Astrocyte (in vitro differentiated cells and primary cell): ENCODE data around the gene TNRC6C. TPM values are rescaled to one million over a fixed set of nuclear protein-coding genes. Genes with fewer than 3 reads are reported as not detected.
A peak's percentile ranks its signal among the peaks of the same experiment; 100 is the strongest.

Experiments
- DNase-seq: peaks from one replicate; pipeline ENCODE4 v3.0.0-alpha.2; 2010; ENCODE audit warnings: low read depth
- FAIRE-seq: peaks from 2 replicates; lab custom pipeline; 2011; peaks lifted over from hg19 to GRCh38; lab: Jason Lieb, UNC
- H2AFZ ChIP-seq: 2 replicates; pipeline ENCODE4 v1.6.0; 2012; ENCODE audit warnings: low read depth, low read length, inconsistent platforms
- H3K27ac ChIP-seq: 2 replicates; pipeline ENCODE4 v1.5.1; 2011; ENCODE audit warnings: low read depth, low read length, inconsistent platforms
- H3K27me3 ChIP-seq: 2 replicates; pipeline ENCODE4 v1.6.0; 2011; ENCODE audit warnings: low read length, inconsistent platforms; ENCODE audit not compliant: insufficient read depth
- H3K36me3 ChIP-seq: 2 replicates; pipeline ENCODE4 v1.5.1; 2011; ENCODE audit warnings: low read length, inconsistent platforms; ENCODE audit not compliant: insufficient read depth
- H3K4me1 ChIP-seq: 2 replicates; pipeline ENCODE4 v1.5.1; 2011; ENCODE audit warnings: low read length, inconsistent platforms; ENCODE audit not compliant: insufficient read depth
- H3K4me2 ChIP-seq: 2 replicates; pipeline ENCODE4 v1.6.0; 2012; ENCODE audit warnings: low read length, inconsistent platforms
- H3K4me3 ChIP-seq: 2 replicates; pipeline ENCODE4 v1.5.1; 2011; ENCODE audit warnings: low read depth, mild to moderate bottlenecking, low read length, inconsistent platforms; ENCODE audit not compliant: insufficient read depth
- H3K79me2 ChIP-seq: 2 replicates; pipeline ENCODE4 v1.6.0; 2012; ENCODE audit warnings: mild to moderate bottlenecking, low read length, inconsistent platforms; ENCODE audit not compliant: insufficient read depth
- H3K9ac ChIP-seq: 2 replicates; pipeline ENCODE4 v1.6.0; 2012; ENCODE audit warnings: mild to moderate bottlenecking, low read length, inconsistent platforms
- H3K9me3 ChIP-seq: 2 replicates; pipeline ENCODE4 v1.5.1; 2012; ENCODE audit warnings: low read depth, mild to moderate bottlenecking, low read length, inconsistent platforms; ENCODE audit not compliant: insufficient read depth
- H4K20me1 ChIP-seq: 2 replicates; pipeline ENCODE4 v1.6.0; 2012; ENCODE audit warnings: low read length, inconsistent platforms; ENCODE audit not compliant: insufficient read depth
- H3K27ac Mint-ChIP-seq: one replicate; pipeline ENCODE4 v1.8.0; 2021; ENCODE audit warnings: mild to moderate bottlenecking, mixed read lengths; ENCODE audit not compliant: unreplicated experiment
- H3K27me3 Mint-ChIP-seq: one replicate; pipeline ENCODE4 v1.8.0; 2021; ENCODE audit warnings: low read depth, mixed read lengths; ENCODE audit not compliant: unreplicated experiment
- H3K36me3 Mint-ChIP-seq: one replicate; pipeline ENCODE4 v1.8.0; 2021; ENCODE audit warnings: low read depth, mixed read lengths; ENCODE audit not compliant: unreplicated experiment
- H3K4me1 Mint-ChIP-seq: one replicate; pipeline ENCODE4 v1.8.0; 2021; ENCODE audit warnings: low read depth, mixed read lengths; ENCODE audit not compliant: unreplicated experiment
- H3K4me3 Mint-ChIP-seq: one replicate; pipeline ENCODE4 v1.8.0; 2021; ENCODE audit warnings: mild to moderate bottlenecking, moderate library complexity, mixed read lengths; ENCODE audit not compliant: unreplicated experiment
- H3K9me3 Mint-ChIP-seq: one replicate; pipeline ENCODE4 v1.8.0; 2021; ENCODE audit warnings: mild to moderate bottlenecking, mixed read lengths; ENCODE audit not compliant: unreplicated experiment
- EZH2 ChIP-seq: IDR thresholded peaks from 2 replicates; pipeline ENCODE4 v1.6.1; 2012; ENCODE audit warnings: mild to moderate bottlenecking, low read length, inconsistent platforms; ENCODE audit not compliant: insufficient read depth
- total RNA-seq: library from RNA; stranded (reverse); gene quantifications from 2 replicates; pipeline ENCODE4 v1.2.1, GENCODE V29; 2021
- TF ChIP-seq, protein P1 (sequence below): IDR thresholded peaks from 2 replicates; pipeline ENCODE4 v1.5.1; 2011; ENCODE audit warnings: low read depth, mild to moderate bottlenecking, inconsistent platforms, low read length, moderate library complexity; ENCODE audit not compliant: insufficient read depth

The TNRC6C gene
- total RNA-seq, 1 donor from 2014 or later, result 7.3 TPM

- Histone ChIP-seq H3K27ac (no peak overlapping the region), H3K4me1 (peaks cover 16% of the 10 kb centered on the region), H3K79me2 (peaks cover 19% of the 10 kb centered on the region), H3K9ac (no peak overlapping the region), H3K36me3 (no peaks in the 10 kb centered on the region), H4K20me1 (peaks cover 5% of the 10 kb centered on the region), H2AFZ (no peak overlapping the region), H3K4me2 (no peak overlapping the region), H3K27me3 (no peaks in the 10 kb centered on the region), H3K9me3 (no peaks in the 10 kb centered on the region), H3K4me3 (no peak overlapping the region)
- FAIRE-seq (no peak), DNase-seq (no peak)
- no peaks in the 10 kb centered on the region for H3K36me3 Mint-ChIP-seq
- H3K4me1 Mint-ChIP-seq, result peaks cover 13% of the 10 kb centered on the region
- no peaks in the 10 kb centered on the region for H3K9me3 Mint-ChIP-seq
- no peak overlapping the region for H3K4me3 Mint-ChIP-seq
- no peak overlapping the region for H3K27ac Mint-ChIP-seq
- no peak for TF ChIP-seq EZH2
- TF ChIP-seq, protein P1, sequence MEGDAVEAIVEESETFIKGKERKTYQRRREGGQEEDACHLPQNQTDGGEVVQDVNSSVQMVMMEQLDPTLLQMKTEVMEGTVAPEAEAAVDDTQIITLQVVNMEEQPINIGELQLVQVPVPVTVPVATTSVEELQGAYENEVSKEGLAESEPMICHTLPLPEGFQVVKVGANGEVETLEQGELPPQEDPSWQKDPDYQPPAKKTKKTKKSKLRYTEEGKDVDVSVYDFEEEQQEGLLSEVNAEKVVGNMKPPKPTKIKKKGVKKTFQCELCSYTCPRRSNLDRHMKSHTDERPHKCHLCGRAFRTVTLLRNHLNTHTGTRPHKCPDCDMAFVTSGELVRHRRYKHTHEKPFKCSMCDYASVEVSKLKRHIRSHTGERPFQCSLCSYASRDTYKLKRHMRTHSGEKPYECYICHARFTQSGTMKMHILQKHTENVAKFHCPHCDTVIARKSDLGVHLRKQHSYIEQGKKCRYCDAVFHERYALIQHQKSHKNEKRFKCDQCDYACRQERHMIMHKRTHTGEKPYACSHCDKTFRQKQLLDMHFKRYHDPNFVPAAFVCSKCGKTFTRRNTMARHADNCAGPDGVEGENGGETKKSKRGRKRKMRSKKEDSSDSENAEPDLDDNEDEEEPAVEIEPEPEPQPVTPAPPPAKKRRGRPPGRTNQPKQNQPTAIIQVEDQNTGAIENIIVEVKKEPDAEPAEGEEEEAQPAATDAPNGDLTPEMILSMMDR, result no peak
- H3K27me3 Mint-ChIP-seq, result no peaks in the 10 kb centered on the region
Observed at GRCh38 chr17:77996256-77996655, 37.8 kb downstream of the TNRC6C start.

DNA sequence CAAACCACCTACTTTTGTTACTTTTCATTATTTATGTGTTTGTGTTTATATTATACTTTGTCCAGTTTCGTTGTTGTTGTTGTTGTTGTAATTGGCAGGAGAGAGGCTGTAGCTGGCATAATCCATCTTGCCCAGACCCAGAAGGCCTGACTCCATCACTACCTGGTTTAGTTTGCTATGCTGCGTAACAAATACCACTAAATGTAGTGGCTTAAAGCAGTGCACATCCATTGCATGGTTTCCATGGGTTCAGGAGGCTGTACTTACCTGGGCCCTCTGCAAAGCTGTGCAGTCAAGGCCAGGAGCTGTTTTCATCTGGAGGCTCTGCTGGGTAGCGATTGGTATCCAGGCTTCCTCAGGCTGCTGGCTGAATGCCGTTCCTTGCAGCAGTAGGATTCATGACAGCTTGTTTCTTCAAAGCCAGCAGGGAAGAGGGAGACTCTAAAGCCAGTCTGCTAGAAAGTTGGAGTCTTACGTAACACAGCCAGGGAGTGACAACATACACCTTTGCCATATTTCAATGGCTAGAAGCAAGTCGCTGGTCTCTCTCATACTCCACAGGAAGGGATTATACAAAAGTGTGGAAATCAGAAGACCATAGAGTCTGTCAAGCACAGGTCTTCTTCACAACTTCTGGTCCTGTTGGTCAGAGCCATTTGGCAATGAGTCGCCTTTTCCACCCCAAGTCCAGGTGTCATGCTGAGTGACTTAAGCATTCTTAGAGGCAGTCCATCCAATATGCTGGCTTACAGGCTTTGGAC lies 41.1 kb downstream of the TNRC6C start:
- Histone ChIP-seq H3K27ac (peak overlapping the region; percentile 54), H3K4me1 (peaks cover 18% of the 10 kb centered on the region), H2AFZ (no peak overlapping the region), H3K36me3 (no peaks in the 10 kb centered on the region), H3K9ac (no peak overlapping the region), H3K9me3 (no peaks in the 10 kb centered on the region), H4K20me1 (peaks cover 5% of the 10 kb centered on the region), H3K4me2 (peak overlapping the region; percentile 68), H3K4me3 (no peak overlapping the region), H3K27me3 (no peaks in the 10 kb centered on the region), H3K79me2 (peaks cover 21% of the 10 kb centered on the region)
- FAIRE-seq, result no peak
- peak; percentile 53 for DNase-seq
- H3K4me1 Mint-ChIP-seq, result peaks cover 14% of the 10 kb centered on the region
- no peaks in the 10 kb centered on the region for H3K9me3 Mint-ChIP-seq
- H3K27ac Mint-ChIP-seq, result no peak overlapping the region
- no peak overlapping the region for H3K4me3 Mint-ChIP-seq
- H3K27me3 Mint-ChIP-seq, result no peaks in the 10 kb centered on the region
- TF ChIP-seq, protein P1, result no peak
- TF ChIP-seq EZH2, result no peak
- H3K36me3 Mint-ChIP-seq, result no peaks in the 10 kb centered on the region

DNA sequence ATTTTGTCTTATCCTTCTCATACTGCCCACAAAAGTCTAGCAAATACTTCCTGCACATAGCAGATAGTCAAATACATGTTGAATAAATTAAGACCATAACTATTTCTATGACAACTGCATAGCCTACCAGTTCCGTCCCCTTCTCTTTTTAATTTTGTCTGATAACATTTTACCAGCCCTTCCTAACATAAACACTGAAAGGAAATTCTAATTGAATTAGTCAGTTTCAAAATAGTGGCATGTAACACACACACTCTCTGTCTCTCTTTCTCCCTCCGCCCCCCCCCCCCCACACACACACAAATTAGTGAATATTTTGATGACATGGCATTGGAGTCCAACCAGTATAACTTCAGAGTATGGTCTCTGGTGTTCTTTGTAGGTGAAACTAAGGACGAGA lies 41.8 kb downstream of the TNRC6C start:
- peak overlapping the region; percentile 68 for H3K4me2 ChIP-seq
- no peak for FAIRE-seq

More for the DNA sequence above, 41.8 kb downstream of the TNRC6C start:
- H3K4me3 ChIP-seq, result no peak overlapping the region
- H3K36me3 Mint-ChIP-seq, result no peaks in the 10 kb centered on the region
- H3K79me2 ChIP-seq, result peaks cover 21% of the 10 kb centered on the region
- no peaks in the 10 kb centered on the region for H3K27me3 Mint-ChIP-seq
- H3K4me1 Mint-ChIP-seq, result peaks cover 14% of the 10 kb centered on the region
- peaks cover 18% of the 10 kb centered on the region for H3K4me1 ChIP-seq
- H3K36me3 ChIP-seq, result no peaks in the 10 kb centered on the region
- no peak for TF ChIP-seq EZH2
- TF ChIP-seq, protein P1, result no peak
- no peak overlapping the region for H3K27ac Mint-ChIP-seq
- no peaks in the 10 kb centered on the region for H3K9me3 Mint-ChIP-seq
- no peaks in the 10 kb centered on the region for H3K27me3 ChIP-seq
- peak overlapping the region; percentile 54 for H3K27ac ChIP-seq
- no peak overlapping the region for H2AFZ ChIP-seq
- H4K20me1 ChIP-seq, result peaks cover 1% of the 10 kb centered on the region
- no peaks in the 10 kb centered on the region for H3K9me3 ChIP-seq
- DNase-seq, result peak; percentile 75
- no peak overlapping the region for H3K4me3 Mint-ChIP-seq
- H3K9ac ChIP-seq, result peak overlapping the region; percentile 11
